GM11168 (cell line): ENCODE measurements around the gene GP9.
"Not testable (repeated sequence)": the region's sequence is repeated elsewhere in the genome, so short reads cannot be mapped to it uniquely, and the experiment has no call there.

Source experiments
- in situ Hi-C: fragments of 300-500 bp; cut with MboI; formaldehyde crosslinking; loops from one replicate; pipeline ENCODE4 v1.12.0; 2022; ENCODE audit warnings: low sequenced_read_pairs; ENCODE audit not compliant: unreplicated experiment

Gene GP9

GRCh38 chr3:129065016-129065719, 4.6 kb downstream of the GP9 start:
- in situ Hi-C loops = no loop called here

GRCh38 chr3:129065720-129066073, 5.1 kb downstream of the GP9 start:
- in situ Hi-C loops = no loop called here

GRCh38 chr3:129067719-129068118, 7.1 kb downstream of the GP9 start:
- in situ Hi-C loops = not testable (repeated sequence)

GRCh38 chr3:129068291-129068886, 7.8 kb downstream of the GP9 start:
- in situ Hi-C loops = no loop called here

- in situ Hi-C loops = not testable (repeated sequence)
Measured at GRCh38 chr3:129069313-129070085, 8.9 kb downstream of the GP9 start.

GRCh38 chr3:129070086-129070885, 9.7 kb downstream of the GP9 start:
- in situ Hi-C loops = no loop called here

- in situ Hi-C loops = no loop called here
Measured at GRCh38 chr3:129077222-129077621, 16.6 kb downstream of the GP9 start.

GRCh38 chr3:129078510-129078909, 17.9 kb downstream of the GP9 start:
- in situ Hi-C loops = no loop called here

- in situ Hi-C loops = no loop called here
Measured at GRCh38 chr3:129081503-129081902, 20.9 kb downstream of the GP9 start.

- in situ Hi-C loops = no loop called here
Measured at GRCh38 chr3:129082026-129082425, 21.4 kb downstream of the GP9 start.

- in situ Hi-C loops = no loop called here
Measured at GRCh38 chr3:129084501-129084900, 23.9 kb downstream of the GP9 start.

GRCh38 chr3:129085165-129085715, 24.7 kb downstream of the GP9 start:
- in situ Hi-C loops = no loop called here

- in situ Hi-C loops = no loop called here
Measured at GRCh38 chr3:129085818-129086217, 25.2 kb downstream of the GP9 start.

- in situ Hi-C loops = no loop called here
Measured at GRCh38 chr3:129087138-129087702, 26.6 kb downstream of the GP9 start.

GRCh38 chr3:129087904-129088303, 27.3 kb downstream of the GP9 start:
- in situ Hi-C loops = not testable (repeated sequence)

GRCh38 chr3:129088312-129088711, 27.7 kb downstream of the GP9 start:
- in situ Hi-C loops = not testable (repeated sequence)

- in situ Hi-C loops = no loop called here
Measured at GRCh38 chr3:129095285-129095684, 34.7 kb downstream of the GP9 start.

GRCh38 chr3:129100274-129100673, 39.7 kb downstream of the GP9 start:
- in situ Hi-C loops = no loop called here

GRCh38 chr3:129101370-129102138, 41.0 kb downstream of the GP9 start:
- in situ Hi-C loops = no loop called here
